ENCODE measurements around the gene SPRY1. TPM values are rescaled to one million over a fixed set of nuclear protein-coding genes. Genes with fewer than 3 reads are reported as not detected.

Gene SPRY1
- total and polyA plus RNA-seq, 9 of the 15 experiments (the other 6 are each of a cell fraction or from before 2014, with no cell fraction given), result 0.18 to 1.9 (median 0.45) TPM; not detected in 1

GRCh38 chr4:123350191-123350544, 46.4 kb upstream of the SPRY1 start (continued):
- TF ChIP-seq DEAF1 (CRISPR knock-in tag; IDR thresholded peaks at IDR 0.05) (peak; percentile 73), C11orf30 (IDR thresholded peaks at IDR 0.05; ENCODE audit: low read depth) (no peak), ZNF124 (CRISPR knock-in tag; IDR thresholded peaks at IDR 0.05) (no peak), ZMIZ1 (IDR thresholded peaks at IDR 0.05; ENCODE audit: low read depth in 2 of 2, low read length in 2 of 2) (0 out of 4 replicates have a peak, but pooled peaks of 1 of the 2 experiments have one; percentile 35), CLOCK (CRISPR knock-in tag; IDR thresholded peaks at IDR 0.05; ENCODE audit: borderline replicate concordance) (no peak), ZNF398 (CRISPR knock-in tag; IDR thresholded peaks at IDR 0.05) (no peak), EP300 (IDR thresholded peaks at IDR 0.05; ENCODE audit: low read length) (peak; percentile 67), BHLHE40 (IDR thresholded peaks at IDR 0.05; ENCODE audit: low read length) (peak; percentile 54), DNMT1 (IDR thresholded peaks at IDR 0.05) (no peak), CTCFL (IDR thresholded peaks at IDR 0.05; ENCODE audit: borderline replicate concordance, insufficient read depth, low read depth, low read length, poor library complexity, severe bottlenecking) (no peak)

Measured in K562 (cell line).